IMR-90 (cell line): Measurements from ENCODE around the gene CHRM4. TPM values are rescaled to one million over a fixed set of nuclear protein-coding genes. Genes with fewer than 3 reads are reported as not detected.

ENCODE experiments used
- ATAC-seq: fragments of 200-7000 bp; cut with Tn5 transposase; 2 replicates; pipeline ENCODE4 v1.9.1; 2020; ENCODE audit warnings: low read depth, mild to moderate bottlenecking, moderate library complexity
- BruUV-seq: library from RNA; stranded (reverse); fragments of 400-500 nt; replicated peaks from 2 replicates; lab custom pipeline; 2021; lab: Mats Ljungman, UMichigan
- CTCF ChIA-PET: fragments of 300-600 bp; formaldehyde crosslinking; extraction: SDS; loops from one replicate; lab custom pipeline; 2021; ENCODE audit warnings: antibody characterized with exemption; lab: Yijun Ruan, JAX
- POLR2A ChIA-PET: fragments of 300-600 bp; sonication (Branson Sonifier 250); formaldehyde crosslinking; loops from one replicate; lab custom pipeline; 2022; ENCODE audit warnings: antibody characterized with exemption; ENCODE audit not compliant: unreplicated experiment; lab: Charles Lee
- DNase-seq: peaks from one replicate; pipeline ENCODE4 v3.0.0; 2013
- H2AFZ ChIP-seq: replicated peaks from 2 replicates; pipeline ENCODE3; 2013; ENCODE audit warnings: low read length, mild to moderate bottlenecking; ENCODE audit not compliant: poor library complexity
- H2AK5ac ChIP-seq: 2 replicates; pipeline ENCODE4 v1.6.1; 2013; ENCODE audit warnings: low read depth, low read length, inconsistent platforms
- H2AK9ac ChIP-seq: replicated peaks from 2 replicates; pipeline ENCODE3; 2013; ENCODE audit warnings: mild to moderate bottlenecking, low read depth, low read length, moderate library complexity; ENCODE audit not compliant: poor library complexity
- H2BK120ac ChIP-seq: 2 replicates; pipeline ENCODE4 v1.6.1; 2013; ENCODE audit warnings: low read depth, low read length, inconsistent platforms
- H2BK15ac ChIP-seq: 3 replicates; pipeline ENCODE4 v1.6.1; 2013; ENCODE audit warnings: low read depth, low read length, inconsistent platforms
- H2BK20ac ChIP-seq: 2 replicates; pipeline ENCODE4 v1.6.1; 2013; ENCODE audit warnings: low read depth, mild to moderate bottlenecking, inconsistent platforms, low read length, moderate library complexity
- H2BK5ac ChIP-seq: 2 replicates; pipeline ENCODE4 v1.6.1; 2013; ENCODE audit warnings: mild to moderate bottlenecking, low read depth, low read length, inconsistent platforms; ENCODE audit not compliant: poor library complexity, severe bottlenecking
- H3K14ac ChIP-seq: replicated peaks from 2 replicates; pipeline ENCODE4 v1.6.1; 2013; ENCODE audit warnings: low read depth, low read length, inconsistent platforms
- H3K18ac ChIP-seq: 2 replicates; pipeline ENCODE4 v1.6.1; 2013; ENCODE audit warnings: low read depth, low read length, control low read depth
- H3K23ac ChIP-seq: 2 replicates; pipeline ENCODE4 v1.6.1; 2013; ENCODE audit warnings: low read depth, low read length, inconsistent platforms
- H3K27ac ChIP-seq: 2 replicates; pipeline ENCODE4 v1.5.1; 2013; ENCODE audit warnings: mild to moderate bottlenecking, control low read depth, low read length; ENCODE audit not compliant: insufficient read depth
- H3K27me3 ChIP-seq: 2 replicates; pipeline ENCODE4 v1.6.1; 2013; ENCODE audit warnings: low read length; ENCODE audit not compliant: control insufficient read depth, insufficient read depth
- H3K36me3 ChIP-seq: 2 replicates; pipeline ENCODE4 v1.6.1; 2013; ENCODE audit warnings: low read length, mixed read lengths; ENCODE audit not compliant: control insufficient read depth, insufficient read depth
- H3K4ac ChIP-seq: 2 replicates; pipeline ENCODE4 v1.6.1; 2013; ENCODE audit warnings: low read depth, low read length, inconsistent platforms
- H3K4me1 ChIP-seq: 2 replicates; pipeline ENCODE4 v1.6.1; 2013; ENCODE audit warnings: low read length, mixed read lengths; ENCODE audit not compliant: control insufficient read depth, insufficient read depth
- H3K4me2 ChIP-seq: 2 replicates; pipeline ENCODE4 v1.6.1; 2013; ENCODE audit warnings: low read depth, mild to moderate bottlenecking, control low read depth, low read length, moderate library complexity
- H3K4me3 ChIP-seq: 2 replicates; pipeline ENCODE4 v1.5.1; 2013; ENCODE audit warnings: low read depth, mild to moderate bottlenecking, control low read depth, low read length, moderate library complexity; ENCODE audit not compliant: insufficient read depth
- H3K56ac ChIP-seq: 2 replicates; pipeline ENCODE4 v1.6.1; 2013; ENCODE audit warnings: low read length, inconsistent platforms; ENCODE audit not compliant: insufficient read depth; ENCODE audit errors: extremely low read depth
- H3K79me1 ChIP-seq, 2 experiments: 2 replicates each; pipeline ENCODE4 v1.6.1; 2013; ENCODE audit warnings: low read length in 2 of 2, inconsistent platforms in 1 of 2, low read depth in 1 of 2
- H3K9ac ChIP-seq: 2 replicates; pipeline ENCODE4 v1.6.1; 2013; ENCODE audit warnings: low read depth, low read length, control low read depth
- H3K9me1 ChIP-seq: 2 replicates; pipeline ENCODE4 v1.6.1; 2013; ENCODE audit warnings: low read length, inconsistent platforms; ENCODE audit not compliant: insufficient read depth
- H3K9me3 ChIP-seq: 2 replicates; pipeline ENCODE4 v1.6.1; 2013; ENCODE audit warnings: low read length; ENCODE audit not compliant: control insufficient read depth, insufficient read depth
- H4K20me1 ChIP-seq: 2 replicates; pipeline ENCODE4 v1.6.1; 2013; ENCODE audit warnings: low read length, inconsistent platforms; ENCODE audit not compliant: insufficient read depth
- H4K5ac ChIP-seq: 2 replicates; pipeline ENCODE4 v1.6.1; 2013; ENCODE audit warnings: mild to moderate bottlenecking, low read depth, low read length, control low read depth
- H4K8ac ChIP-seq, 2 experiments: 2 replicates each; pipeline ENCODE4 v1.6.1; 2013; ENCODE audit warnings: low read depth in 2 of 2, low read length in 2 of 2, control low read depth in 1 of 2, inconsistent platforms in 1 of 2
- H4K91ac ChIP-seq: 2 replicates; pipeline ENCODE4 v1.6.1; 2013; ENCODE audit warnings: low read depth, low read length, inconsistent platforms; ENCODE audit not compliant: insufficient read depth
- BHLHE40 ChIP-seq: fragments of 150-350 bp; IDR thresholded peaks from 2 replicates; pipeline ENCODE4 v1.6.1; 2016; ENCODE audit warnings: mild to moderate bottlenecking, low read depth, low read length
- CEBPB ChIP-seq: IDR thresholded peaks from 2 replicates; pipeline ENCODE4 v1.6.1; 2012; ENCODE audit warnings: low read depth, low read length, improper control_type of control experiment
- CHD1 ChIP-seq: IDR thresholded peaks from 2 replicates; pipeline ENCODE4 v1.6.1; 2012; ENCODE audit warnings: low read depth, low read length, improper control_type of control experiment
- CTCF ChIP-seq: conservative IDR thresholded peaks from 2 replicates; pipeline ENCODE4 v1.5.1; 2012; ENCODE audit warnings: mild to moderate bottlenecking, low read depth, low read length, improper control_type of control experiment
- FOS ChIP-seq: fragments of 150-350 bp; IDR thresholded peaks from 2 replicates; pipeline ENCODE4 v1.6.1; 2016; ENCODE audit warnings: low read depth, low read length
- MAFK ChIP-seq: IDR thresholded peaks from 2 replicates; pipeline ENCODE4 v1.6.1; 2012; ENCODE audit warnings: low read depth, low read length, improper control_type of control experiment
- MAZ ChIP-seq: IDR thresholded peaks from 2 replicates; pipeline ENCODE4 v1.6.1; 2012; ENCODE audit warnings: low read depth, mild to moderate bottlenecking, low read length, improper control_type of control experiment, moderate library complexity, borderline replicate concordance
- MXI1 ChIP-seq: IDR thresholded peaks from 2 replicates; pipeline ENCODE4 v1.6.1; 2012; ENCODE audit warnings: low read depth, mild to moderate bottlenecking, low read length, moderate library complexity, borderline replicate concordance
- NFE2L2 ChIP-seq: fragments of 150-350 bp; IDR thresholded peaks from 2 replicates; pipeline ENCODE4 v1.6.1; 2016; ENCODE audit warnings: low read depth, mild to moderate bottlenecking, low read length
- POLR2A ChIP-seq: IDR thresholded peaks from 2 replicates; pipeline ENCODE4 v1.6.1; 2012; ENCODE audit warnings: mild to moderate bottlenecking, low read depth, low read length
- RAD21 ChIP-seq: IDR thresholded peaks from 2 replicates; pipeline ENCODE4 v1.6.1; 2012; ENCODE audit warnings: low read length, improper control_type of control experiment
- RCOR1 ChIP-seq: IDR thresholded peaks from 2 replicates; pipeline ENCODE4 v1.6.1; 2012; ENCODE audit warnings: mild to moderate bottlenecking, low read length, improper control_type of control experiment; ENCODE audit not compliant: insufficient replicate concordance
- RFX5 ChIP-seq: IDR thresholded peaks from 2 replicates; pipeline ENCODE4 v1.8.0; 2012; ENCODE audit warnings: low read depth, mild to moderate bottlenecking, low read length, moderate library complexity
- SMC3 ChIP-seq: fragments of 150-350 bp; IDR thresholded peaks from 2 replicates; pipeline ENCODE4 v1.6.1; 2016; ENCODE audit warnings: low read depth, mild to moderate bottlenecking, antibody characterized with exemption, low read length, moderate library complexity
- WGBS, 2 experiments: methylation state at CpG; one replicate each; pipeline versions ENCODE4 v1.1.5 to v1.1.7; 2013; ENCODE audit warnings: missing lambda C conversion rate in 2 of 2; ENCODE audit not compliant: insufficient read length in 1 of 2; ENCODE audit errors: extremely low coverage in 2 of 2; 5-methylcytosine and 5-hydroxymethylcytosine counted together
- dilution Hi-C: fragments of 300-500 bp; cut with HindIII; formaldehyde crosslinking; loops from one replicate; pipeline ENCODE4 v1.14.3; 2018; ENCODE audit warnings: low sequenced_read_pairs; ENCODE audit not compliant: unreplicated experiment
- in situ Hi-C: fragments of 300-500 bp; cut with MboI; formaldehyde crosslinking; loops from 3 replicates; pipeline ENCODE4 v1.14.3; 2019; ENCODE audit warnings: low sequenced_read_pairs, inconsistent platforms, mixed read lengths
- intact Hi-C: fragments of 100-400 bp; cut with micrococcal nuclease; formaldehyde crosslinking; loops from 2 replicates; pipeline ENCODE4 v1.10.0; 2022
- polyA plus RNA-seq, 3 experiments: library from polyadenylated mRNA; depleted of rRNA; stranded (reverse); fragments of >200 nt; gene quantifications; 2 replicates each; pipeline ENCODE4 v1.2.3, GENCODE V29; 2012; ENCODE audit warnings: low replicate concordance in 1 of 3
- total RNA-seq: library from RNA; depleted of rRNA; stranded (reverse); fragments of >200 nt; gene quantifications from 2 replicates; pipeline ENCODE4 v1.2.3, GENCODE V29; 2012
- TF ChIP-seq, protein P1 (sequence below): fragments of 150-350 bp; IDR thresholded peaks from 2 replicates; pipeline ENCODE4 v1.6.1; 2017; ENCODE audit warnings: mild to moderate bottlenecking, antibody characterized with exemption, low read length, low read depth
- TF ChIP-seq, protein P2 (sequence below): fragments of 150-350 bp; IDR thresholded peaks from 2 replicates; pipeline ENCODE4 v1.6.1; 2016; ENCODE audit warnings: low read depth, mild to moderate bottlenecking, low read length, moderate library complexity, borderline replicate concordance

The CHRM4 gene
- total and polyA plus RNA-seq, 2 of the 4 experiments (the other 2 are of a cell fraction) = 0.09 to 0.18 TPM

GRCh38 chr11:46374815-46375214 is 16.8 kb downstream of the CHRM4 start:
- H3K36me3 ChIP-seq = peaks cover 36% of the 10 kb centered on the region
- dilution Hi-C loops = no loop called here
- CTCF ChIA-PET = no interaction called here

More at GRCh38 chr11:46374815-46375214, 16.8 kb downstream of the CHRM4 start:
- Histone ChIP-seq H4K5ac (no peak overlapping the region), H3K9me3 (no peaks in the 10 kb centered on the region), H3K4me1 (no peaks in the 10 kb centered on the region; the same call in 1 of the 2 replicates), H2AFZ (no peak overlapping the region), H3K4me3 (no peak overlapping the region), H2AK5ac (no peak overlapping the region), H3K79me1 (peaks cover 0 to 7% of the 10 kb centered on the region in 2 experiments; a peak in 1 of 4 replicates), H3K27me3 (no peaks in the 10 kb centered on the region), H3K56ac (no peak overlapping the region), H2AK9ac (no peak overlapping the region), H4K20me1 (no peaks in the 10 kb centered on the region), H3K18ac (no peak overlapping the region), H4K91ac (no peak overlapping the region), H2BK120ac (no peak overlapping the region), H4K8ac (no peak overlapping the region), H3K9ac (no peak overlapping the region), H3K14ac (no peak overlapping the region), H3K4ac (no peak overlapping the region), H3K4me2 (no peak overlapping the region), H3K27ac (no peak overlapping the region), H2BK15ac (no peak overlapping the region), H3K23ac (no peak overlapping the region), H2BK20ac (no peak overlapping the region), H2BK5ac (no peak overlapping the region), H3K9me1 (no peaks in the 10 kb centered on the region)
- in situ Hi-C loops = no loop called here
- intact Hi-C loops = no loop called here
- POLR2A ChIA-PET = no interaction called here
- ATAC-seq (no peak), DNase-seq (no peak)
- TF ChIP-seq CTCF (no peak), MXI1 (no peak), NFE2L2 (no peak), CEBPB (no peak), SMC3 (no peak), FOS (no peak), CHD1 (no peak), RCOR1 (no peak), BHLHE40 (no peak), MAFK (no peak), POLR2A (no peak), MAZ (no peak), RFX5 (no peak), RAD21 (no peak)
- TF ChIP-seq, protein P1, sequence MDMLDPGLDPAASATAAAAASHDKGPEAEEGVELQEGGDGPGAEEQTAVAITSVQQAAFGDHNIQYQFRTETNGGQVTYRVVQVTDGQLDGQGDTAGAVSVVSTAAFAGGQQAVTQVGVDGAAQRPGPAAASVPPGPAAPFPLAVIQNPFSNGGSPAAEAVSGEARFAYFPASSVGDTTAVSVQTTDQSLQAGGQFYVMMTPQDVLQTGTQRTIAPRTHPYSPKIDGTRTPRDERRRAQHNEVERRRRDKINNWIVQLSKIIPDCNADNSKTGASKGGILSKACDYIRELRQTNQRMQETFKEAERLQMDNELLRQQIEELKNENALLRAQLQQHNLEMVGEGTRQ = no peak
- TF ChIP-seq, protein P2, sequence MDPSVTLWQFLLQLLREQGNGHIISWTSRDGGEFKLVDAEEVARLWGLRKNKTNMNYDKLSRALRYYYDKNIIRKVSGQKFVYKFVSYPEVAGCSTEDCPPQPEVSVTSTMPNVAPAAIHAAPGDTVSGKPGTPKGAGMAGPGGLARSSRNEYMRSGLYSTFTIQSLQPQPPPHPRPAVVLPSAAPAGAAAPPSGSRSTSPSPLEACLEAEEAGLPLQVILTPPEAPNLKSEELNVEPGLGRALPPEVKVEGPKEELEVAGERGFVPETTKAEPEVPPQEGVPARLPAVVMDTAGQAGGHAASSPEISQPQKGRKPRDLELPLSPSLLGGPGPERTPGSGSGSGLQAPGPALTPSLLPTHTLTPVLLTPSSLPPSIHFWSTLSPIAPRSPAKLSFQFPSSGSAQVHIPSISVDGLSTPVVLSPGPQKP = no peak
- BruUV-seq = no TSS peak
- 88% methylated on average over 3 of the region's 15 CpGs; no CpG with 5 or more reads in 1 of the 2 experiments for WGBS, 2 experiments
